Memory B cell (primary cell): ENCODE results near the gene PLIN3.
"Not testable (repeated sequence)": the region's sequence is repeated elsewhere in the genome, so short reads cannot be mapped to it uniquely, and the experiment has no call there.

Experiments used
- ATAC-seq: fragments of 150-1000 bp; cut with Tn5 transposase; 2 replicates; pipeline ENCODE4 v1.10.0; 2021; ENCODE audit warnings: low read depth, mild to moderate bottlenecking, moderate library complexity
- DNase-seq, 2 donors: peaks; one replicate each; pipeline ENCODE4 v3.0.0; 2022; ENCODE audit warnings: low spot score in 2 of 2
- H3K27ac Mint-ChIP-seq: one replicate; pipeline ENCODE4 v1.8.0; 2022; ENCODE audit warnings: mild to moderate bottlenecking, moderate library complexity, mixed read lengths
- H3K27me3 Mint-ChIP-seq: one replicate; pipeline ENCODE4 v1.8.0; 2022; ENCODE audit warnings: mixed read lengths
- H3K36me3 Mint-ChIP-seq: one replicate; pipeline ENCODE4 v1.8.0; 2022; ENCODE audit warnings: mild to moderate bottlenecking, mixed read lengths
- H3K4me1 Mint-ChIP-seq: one replicate; pipeline ENCODE4 v1.8.0; 2022; ENCODE audit warnings: mixed read lengths
- H3K4me3 Mint-ChIP-seq: one replicate; pipeline ENCODE4 v1.8.0; 2022; ENCODE audit warnings: mild to moderate bottlenecking, moderate library complexity, mixed read lengths
- H3K9me3 Mint-ChIP-seq: one replicate; pipeline ENCODE4 v1.8.0; 2022; ENCODE audit warnings: mixed read lengths

PLIN3 gene

GRCh38 chr19:4877753-4878490, 10.5 kb upstream of the PLIN3 start:
- ATAC-seq (no peak), DNase-seq (no peak)
- H3K4me3 Mint-ChIP-seq, result no peak overlapping the region
- peaks cover 7% of the 10 kb centered on the region for H3K27me3 Mint-ChIP-seq
- H3K4me1 Mint-ChIP-seq, result peaks cover 4% of the 10 kb centered on the region
- no peak overlapping the region for H3K27ac Mint-ChIP-seq
- H3K36me3 Mint-ChIP-seq, result no peaks in the 10 kb centered on the region
- H3K9me3 Mint-ChIP-seq, result no peaks in the 10 kb centered on the region

GRCh38 chr19:4873930-4874329, 6.5 kb upstream of the PLIN3 start:
- Mint-ChIP-seq H3K9me3 (no peaks in the 10 kb centered on the region), H3K4me3 (no peak overlapping the region), H3K27ac (no peak overlapping the region), H3K36me3 (no peaks in the 10 kb centered on the region), H3K4me1 (peaks cover 10% of the 10 kb centered on the region), H3K27me3 (peaks cover 7% of the 10 kb centered on the region)
- ATAC-seq (no peak), DNase-seq (no peak)

DNA sequence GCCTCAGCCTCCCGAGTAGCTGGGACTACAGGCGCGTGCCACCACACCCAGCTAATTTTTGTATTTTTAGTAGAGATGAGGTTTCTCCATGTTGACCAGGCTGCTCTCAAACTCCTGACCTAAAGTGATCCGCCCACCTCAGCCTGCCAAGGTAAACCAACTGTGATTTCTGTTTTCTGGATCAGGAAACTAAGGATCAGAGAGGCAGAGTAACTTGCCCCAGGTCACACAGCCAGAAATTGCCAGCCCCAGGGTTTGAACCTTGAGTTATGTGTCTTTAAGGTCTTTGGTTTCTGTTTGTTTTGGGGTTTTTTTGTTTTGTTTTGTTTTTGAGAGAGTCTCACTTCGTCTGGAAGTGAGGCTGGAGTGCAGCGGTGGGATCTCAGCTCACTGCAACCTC, 4.2 kb upstream of the PLIN3 start:
- ATAC-seq (no peak), DNase-seq (no peak)
- Mint-ChIP-seq H3K9me3 (no peaks in the 10 kb centered on the region), H3K27me3 (peaks cover 7% of the 10 kb centered on the region), H3K36me3 (no peaks in the 10 kb centered on the region), H3K4me3 (no peak overlapping the region), H3K4me1 (peaks cover 10% of the 10 kb centered on the region), H3K27ac (no peak overlapping the region)

DNA sequence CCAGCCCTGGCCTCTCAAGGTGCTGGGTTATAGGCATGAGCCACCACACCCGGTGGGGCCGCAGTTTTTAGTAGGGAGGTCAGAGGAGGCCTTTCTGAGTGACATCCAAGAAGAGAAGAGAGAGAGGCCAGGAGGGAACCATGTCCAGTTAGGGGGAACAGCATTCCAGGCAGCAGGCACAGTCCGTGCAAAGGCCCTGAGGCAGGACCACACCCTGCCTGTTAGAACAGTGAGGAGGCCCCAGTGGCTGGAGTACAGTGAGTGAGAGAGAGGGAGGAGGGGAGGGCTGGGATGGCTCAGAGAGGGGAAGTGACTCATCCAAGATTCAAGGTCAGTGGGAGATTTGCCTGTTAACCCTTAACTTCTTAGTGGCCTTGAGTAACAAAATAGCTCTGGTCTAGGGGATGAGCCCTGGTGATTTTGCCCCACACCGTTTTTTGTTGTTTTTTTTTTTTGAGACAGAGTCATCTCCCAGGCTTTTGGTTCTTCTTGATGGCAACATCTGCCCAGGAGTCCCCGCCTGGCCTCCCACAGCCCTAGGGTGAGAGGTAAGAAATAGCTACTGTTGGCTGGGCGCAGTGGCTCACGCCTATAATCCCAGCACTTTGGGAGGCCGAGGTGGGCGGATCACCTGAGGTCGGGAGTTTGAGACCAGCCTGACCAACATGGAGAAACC, 2.7 kb upstream of the PLIN3 start:
- H3K27me3 Mint-ChIP-seq, result peaks cover 4% of the 10 kb centered on the region
- H3K4me1 Mint-ChIP-seq, result peaks cover 11% of the 10 kb centered on the region
- DNase-seq (no peak), ATAC-seq (no peak)
- H3K9me3 Mint-ChIP-seq, result no peaks in the 10 kb centered on the region
- peak overlapping the region; percentile 56 for H3K27ac Mint-ChIP-seq
- H3K4me3 Mint-ChIP-seq, result no peak overlapping the region
- no peaks in the 10 kb centered on the region for H3K36me3 Mint-ChIP-seq

DNA sequence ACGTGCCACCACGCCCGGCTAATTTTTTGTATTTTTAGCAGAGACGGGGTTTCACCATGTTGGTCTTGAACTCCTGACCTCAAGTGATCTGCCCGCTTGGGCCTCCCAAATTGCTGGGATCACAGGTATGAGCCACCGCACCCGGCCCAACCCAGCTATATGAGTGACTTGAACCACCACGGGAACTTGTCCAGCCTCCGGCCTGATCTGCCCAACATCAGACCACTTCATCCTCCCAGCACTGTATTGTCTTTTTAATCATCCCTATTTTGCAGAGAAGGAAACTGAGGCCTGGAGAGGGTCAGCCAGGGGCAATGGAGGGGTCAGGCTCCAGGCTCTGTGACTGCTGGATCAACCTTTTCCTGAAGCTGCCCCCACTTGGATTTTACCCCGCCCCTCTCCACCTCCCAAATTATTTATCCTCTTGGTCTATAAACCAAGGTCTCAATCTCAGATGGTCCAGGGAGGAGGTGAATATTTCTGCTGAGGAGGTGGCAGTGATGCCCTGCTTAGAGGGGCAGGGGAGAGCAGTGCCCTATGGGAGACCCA, 893 bp upstream of the PLIN3 start:
- H3K27ac Mint-ChIP-seq, result peak overlapping the region; percentile 86
- H3K9me3 Mint-ChIP-seq, result no peaks in the 10 kb centered on the region
- DNase-seq (no peak), ATAC-seq (no peak)
- H3K4me3 Mint-ChIP-seq, result peak overlapping the region; percentile 82
- no peaks in the 10 kb centered on the region for H3K27me3 Mint-ChIP-seq
- peaks cover 20% of the 10 kb centered on the region for H3K4me1 Mint-ChIP-seq
- no peaks in the 10 kb centered on the region for H3K36me3 Mint-ChIP-seq

GRCh38 chr19:4866595-4867424, 657 bp downstream of the PLIN3 start:
- Mint-ChIP-seq H3K36me3 (no peaks in the 10 kb centered on the region), H3K9me3 (no peaks in the 10 kb centered on the region), H3K4me3 (peak overlapping the region; percentile 82), H3K4me1 (peaks cover 15% of the 10 kb centered on the region), H3K27ac (peak overlapping the region; percentile 86), H3K27me3 (no peaks in the 10 kb centered on the region)
- DNase-seq, result peak; percentile 23 to 50
- peak; percentile 8 for ATAC-seq

- Mint-ChIP-seq H3K9me3 (no peaks in the 10 kb centered on the region), H3K36me3 (peaks cover 2% of the 10 kb centered on the region), H3K4me1 (peaks cover 9% of the 10 kb centered on the region), H3K4me3 (no peak overlapping the region), H3K27me3 (no peaks in the 10 kb centered on the region), H3K27ac (no peak overlapping the region)
- ATAC-seq, result no peak
- DNase-seq, result no peak
Observed at GRCh38 chr19:4861147-4861546, 6.3 kb downstream of the PLIN3 start.

DNA sequence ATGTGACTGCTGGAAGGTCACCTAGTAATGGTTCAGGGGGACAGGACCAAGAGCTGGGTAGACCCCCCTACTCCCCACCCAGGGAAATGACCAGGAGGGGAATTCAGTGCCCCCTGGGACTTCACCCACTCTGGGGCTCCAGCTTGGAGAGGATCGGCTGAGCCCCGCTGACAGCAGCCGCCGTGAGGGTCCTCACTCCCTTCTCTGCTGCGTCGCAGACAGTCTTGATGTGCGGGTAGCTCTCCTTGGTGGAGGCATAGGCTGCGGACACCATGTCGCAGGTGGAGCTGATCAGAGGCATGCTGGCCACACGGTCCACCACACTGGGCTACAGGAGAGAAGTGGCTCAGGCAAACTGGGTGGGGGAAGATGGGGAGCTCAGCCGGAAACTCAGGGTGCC, 7.8 kb downstream of the PLIN3 start:
- Mint-ChIP-seq H3K4me1 (peaks cover 7% of the 10 kb centered on the region), H3K27me3 (no peaks in the 10 kb centered on the region), H3K27ac (no peak overlapping the region), H3K9me3 (no peaks in the 10 kb centered on the region), H3K4me3 (no peak overlapping the region), H3K36me3 (peaks cover 4% of the 10 kb centered on the region)
- ATAC-seq, result no peak
- no peak for DNase-seq

DNA sequence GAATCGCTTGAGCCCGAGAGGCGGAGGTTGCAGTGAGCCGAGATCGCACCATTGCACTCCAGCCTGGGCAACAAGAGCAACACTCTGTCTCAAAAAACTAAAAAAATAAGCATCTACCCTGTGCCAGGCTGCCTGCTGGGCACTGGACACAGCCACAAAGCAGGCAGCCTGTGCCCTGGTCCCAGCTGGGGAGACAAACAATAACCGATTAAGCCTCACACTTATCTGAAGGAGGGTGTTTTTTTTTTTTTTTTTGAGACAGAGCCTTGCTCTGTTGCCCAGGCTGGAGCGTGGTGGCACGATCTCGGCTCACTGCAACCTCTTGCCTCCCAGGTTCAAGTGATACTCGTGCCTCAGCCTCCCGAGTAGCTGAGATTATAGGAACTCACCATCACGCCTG, 11.0 kb downstream of the PLIN3 start:
- H3K9me3 Mint-ChIP-seq, H3K4me3 Mint-ChIP-seq, ATAC-seq, H3K36me3 Mint-ChIP-seq, H3K27ac Mint-ChIP-seq, DNase-seq, H3K27me3 Mint-ChIP-seq, H3K4me1 Mint-ChIP-seq: not testable (repeated sequence)

DNA sequence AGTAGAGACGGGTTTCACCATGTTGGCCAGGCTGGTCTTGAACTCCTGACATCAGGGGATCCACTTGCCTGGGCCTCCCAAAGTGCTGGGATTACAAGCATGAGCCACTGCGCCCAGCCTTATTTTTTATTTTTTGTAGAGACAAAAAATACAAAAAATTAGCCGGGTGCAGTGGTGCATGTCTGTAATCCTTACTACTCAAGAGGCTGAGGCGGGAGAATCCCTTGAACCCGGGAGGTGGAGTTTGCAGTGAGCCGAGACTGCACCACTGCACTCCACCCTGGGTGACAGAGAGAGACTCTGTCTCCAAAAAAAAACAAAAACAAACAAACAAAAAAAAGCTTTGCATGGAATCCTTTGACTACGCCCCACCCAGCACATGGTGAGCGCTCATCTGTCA, 14.0 kb downstream of the PLIN3 start:
- H3K27me3 Mint-ChIP-seq, H3K4me1 Mint-ChIP-seq, H3K36me3 Mint-ChIP-seq, ATAC-seq, H3K4me3 Mint-ChIP-seq, DNase-seq, H3K9me3 Mint-ChIP-seq, H3K27ac Mint-ChIP-seq: not testable (repeated sequence)

- H3K27ac Mint-ChIP-seq, result no peak overlapping the region
Observed at GRCh38 chr19:4852484-4852883, 15.0 kb downstream of the PLIN3 start.

GRCh38 chr19:4851551-4852290, 15.7 kb downstream of the PLIN3 start:
- H3K4me3 Mint-ChIP-seq, result peak overlapping the region; percentile 46
- H3K36me3 Mint-ChIP-seq, result peaks cover 6% of the 10 kb centered on the region
- peaks cover 8% of the 10 kb centered on the region for H3K4me1 Mint-ChIP-seq
- ATAC-seq (peak; percentile 90), DNase-seq (peak; percentile 75 to 84)
- H3K27me3 Mint-ChIP-seq, result no peaks in the 10 kb centered on the region
- no peaks in the 10 kb centered on the region for H3K9me3 Mint-ChIP-seq
- no peak overlapping the region for H3K27ac Mint-ChIP-seq

More at GRCh38 chr19:4852484-4852883, 15.0 kb downstream of the PLIN3 start:
- H3K27me3 Mint-ChIP-seq, result no peaks in the 10 kb centered on the region
- no peak overlapping the region for H3K4me3 Mint-ChIP-seq
- DNase-seq, result no peak
- peaks cover 6% of the 10 kb centered on the region for H3K36me3 Mint-ChIP-seq
- H3K9me3 Mint-ChIP-seq, result no peaks in the 10 kb centered on the region
- ATAC-seq, result no peak
- H3K4me1 Mint-ChIP-seq, result peaks cover 8% of the 10 kb centered on the region

DNA sequence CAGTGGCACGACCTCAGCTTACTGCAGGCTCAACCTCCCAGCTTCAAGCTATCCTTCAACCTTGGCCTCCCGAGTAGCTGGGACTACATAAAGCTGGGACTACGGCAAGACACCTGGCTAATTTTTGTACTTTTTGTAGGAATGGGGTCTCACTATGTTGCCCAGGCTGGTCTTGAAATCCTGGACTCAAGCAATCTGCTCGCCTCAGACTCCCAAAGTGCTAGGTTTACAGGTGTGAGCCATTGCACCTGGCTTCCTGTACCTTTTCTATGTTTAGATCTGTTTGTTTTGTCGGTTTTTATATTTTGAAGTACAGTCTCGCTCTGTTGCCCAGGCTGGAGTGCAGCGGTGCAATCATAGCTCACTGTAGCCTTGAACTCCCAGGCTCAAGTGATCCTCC, 18.4 kb downstream of the PLIN3 start:
- no peaks in the 10 kb centered on the region for H3K27me3 Mint-ChIP-seq
- no peak for DNase-seq
- peaks cover 9% of the 10 kb centered on the region for H3K36me3 Mint-ChIP-seq
- no peak for ATAC-seq
- peak overlapping the region; percentile 22 for H3K4me3 Mint-ChIP-seq
- no peak overlapping the region for H3K27ac Mint-ChIP-seq
- H3K4me1 Mint-ChIP-seq, result peaks cover 8% of the 10 kb centered on the region
- no peaks in the 10 kb centered on the region for H3K9me3 Mint-ChIP-seq
